ENCODE data around the gene FRMD4B.

The FRMD4B gene

GRCh38 chr3:69411346-69411745, 25.5 kb upstream of the FRMD4B start:
- no peaks in the 10 kb centered on the region for H3K27me3 Mint-ChIP-seq
- no peak overlapping the region for H3K4me3 Mint-ChIP-seq
- H3K9me3 Mint-ChIP-seq (ENCODE audit: low read depth) = no peaks in the 10 kb centered on the region
- peaks cover 4% of the 10 kb centered on the region for H3K4me1 Mint-ChIP-seq (ENCODE audit: low read depth)
- H3K27ac Mint-ChIP-seq = no peak overlapping the region
- H3K36me3 Mint-ChIP-seq = no peaks in the 10 kb centered on the region

GRCh38 chr3:69410301-69410700, 24.4 kb upstream of the FRMD4B start:
- H3K9me3 Mint-ChIP-seq (ENCODE audit: low read depth) = no peaks in the 10 kb centered on the region
- no peak overlapping the region for H3K27ac Mint-ChIP-seq
- no peak overlapping the region for H3K4me3 Mint-ChIP-seq
- no peaks in the 10 kb centered on the region for H3K27me3 Mint-ChIP-seq
- peaks cover 4% of the 10 kb centered on the region for H3K4me1 Mint-ChIP-seq (ENCODE audit: low read depth)
- H3K36me3 Mint-ChIP-seq = no peaks in the 10 kb centered on the region

GRCh38 chr3:69409831-69410230, 23.9 kb upstream of the FRMD4B start:
- H3K27ac Mint-ChIP-seq = no peak overlapping the region

GRCh38 chr3:69409011-69409410, 23.1 kb upstream of the FRMD4B start:
- Mint-ChIP-seq H3K9me3 (ENCODE audit: low read depth) (no peaks in the 10 kb centered on the region), H3K4me3 (no peak overlapping the region), H3K27me3 (no peaks in the 10 kb centered on the region), H3K4me1 (ENCODE audit: low read depth) (peaks cover 4% of the 10 kb centered on the region), H3K27ac (no peak overlapping the region), H3K36me3 (no peaks in the 10 kb centered on the region)

More at GRCh38 chr3:69409831-69410230, 23.9 kb upstream of the FRMD4B start:
- Mint-ChIP-seq H3K4me1 (ENCODE audit: low read depth) (peaks cover 4% of the 10 kb centered on the region), H3K36me3 (no peaks in the 10 kb centered on the region), H3K27me3 (no peaks in the 10 kb centered on the region), H3K9me3 (ENCODE audit: low read depth) (no peaks in the 10 kb centered on the region), H3K4me3 (no peak overlapping the region)

- Mint-ChIP-seq H3K4me3 (no peak overlapping the region), H3K9me3 (ENCODE audit: low read depth) (no peaks in the 10 kb centered on the region), H3K4me1 (ENCODE audit: low read depth) (peaks cover 4% of the 10 kb centered on the region), H3K27me3 (no peaks in the 10 kb centered on the region), H3K27ac (no peak overlapping the region), H3K36me3 (no peaks in the 10 kb centered on the region)
Measured at GRCh38 chr3:69408542-69408941, 22.7 kb upstream of the FRMD4B start.

GRCh38 chr3:69407908-69408307, 22.0 kb upstream of the FRMD4B start:
- Mint-ChIP-seq H3K36me3 (no peaks in the 10 kb centered on the region), H3K27me3 (no peaks in the 10 kb centered on the region), H3K27ac (no peak overlapping the region), H3K4me1 (ENCODE audit: low read depth) (peaks cover 4% of the 10 kb centered on the region), H3K9me3 (ENCODE audit: low read depth) (no peaks in the 10 kb centered on the region), H3K4me3 (no peak overlapping the region)

- Mint-ChIP-seq H3K4me1 (ENCODE audit: low read depth) (peaks cover 4% of the 10 kb centered on the region), H3K9me3 (ENCODE audit: low read depth) (no peaks in the 10 kb centered on the region), H3K27me3 (peaks cover 1% of the 10 kb centered on the region), H3K36me3 (no peaks in the 10 kb centered on the region), H3K27ac (no peak overlapping the region), H3K4me3 (no peak overlapping the region)
Measured at GRCh38 chr3:69406163-69406562, 20.3 kb upstream of the FRMD4B start.

GRCh38 chr3:69405067-69405466, 19.2 kb upstream of the FRMD4B start:
- Mint-ChIP-seq H3K4me3 (no peak overlapping the region), H3K27ac (no peak overlapping the region), H3K27me3 (peaks cover 1% of the 10 kb centered on the region), H3K4me1 (ENCODE audit: low read depth) (peaks cover under 1% of the 10 kb centered on the region), H3K36me3 (no peaks in the 10 kb centered on the region), H3K9me3 (ENCODE audit: low read depth) (no peaks in the 10 kb centered on the region)

- no peak overlapping the region for H3K27ac Mint-ChIP-seq
- H3K36me3 Mint-ChIP-seq = no peaks in the 10 kb centered on the region
- peaks cover 1% of the 10 kb centered on the region for H3K27me3 Mint-ChIP-seq
- no peaks in the 10 kb centered on the region for H3K4me1 Mint-ChIP-seq (ENCODE audit: low read depth)
- no peaks in the 10 kb centered on the region for H3K9me3 Mint-ChIP-seq (ENCODE audit: low read depth)
- no peak overlapping the region for H3K4me3 Mint-ChIP-seq
Measured at GRCh38 chr3:69403454-69403853, 17.6 kb upstream of the FRMD4B start.

- Mint-ChIP-seq H3K4me3 (no peak overlapping the region), H3K9me3 (ENCODE audit: low read depth) (peaks cover 4% of the 10 kb centered on the region), H3K36me3 (no peaks in the 10 kb centered on the region), H3K27me3 (peaks cover 1% of the 10 kb centered on the region), H3K27ac (no peak overlapping the region), H3K4me1 (ENCODE audit: low read depth) (no peaks in the 10 kb centered on the region)
Measured at GRCh38 chr3:69400683-69401082, 14.8 kb upstream of the FRMD4B start.

- Mint-ChIP-seq H3K9me3 (ENCODE audit: low read depth) (peaks cover 4% of the 10 kb centered on the region), H3K4me1 (ENCODE audit: low read depth) (no peaks in the 10 kb centered on the region), H3K27me3 (peaks cover 5% of the 10 kb centered on the region), H3K4me3 (no peak overlapping the region), H3K36me3 (no peaks in the 10 kb centered on the region), H3K27ac (no peak overlapping the region)
Measured at GRCh38 chr3:69392850-69393249, 7.0 kb upstream of the FRMD4B start.

- Mint-ChIP-seq H3K9me3 (ENCODE audit: low read depth) (peaks cover 4% of the 10 kb centered on the region), H3K4me1 (ENCODE audit: low read depth) (no peaks in the 10 kb centered on the region), H3K27ac (no peak overlapping the region), H3K27me3 (peaks cover 9% of the 10 kb centered on the region), H3K4me3 (no peak overlapping the region), H3K36me3 (no peaks in the 10 kb centered on the region)
Measured at GRCh38 chr3:69392415-69392814, 6.5 kb upstream of the FRMD4B start.

GRCh38 chr3:69391554-69391953, 5.7 kb upstream of the FRMD4B start:
- H3K27me3 Mint-ChIP-seq = peaks cover 16% of the 10 kb centered on the region
- H3K4me1 Mint-ChIP-seq (ENCODE audit: low read depth) = peaks cover 3% of the 10 kb centered on the region
- H3K27ac Mint-ChIP-seq = no peak overlapping the region
- H3K36me3 Mint-ChIP-seq = no peaks in the 10 kb centered on the region
- no peak overlapping the region for H3K4me3 Mint-ChIP-seq
- no peaks in the 10 kb centered on the region for H3K9me3 Mint-ChIP-seq (ENCODE audit: low read depth)

- no peaks in the 10 kb centered on the region for H3K36me3 Mint-ChIP-seq
- H3K4me3 Mint-ChIP-seq = no peak overlapping the region
- H3K27ac Mint-ChIP-seq = no peak overlapping the region
- H3K9me3 Mint-ChIP-seq (ENCODE audit: low read depth) = no peaks in the 10 kb centered on the region
- peaks cover 18% of the 10 kb centered on the region for H3K27me3 Mint-ChIP-seq
- H3K4me1 Mint-ChIP-seq (ENCODE audit: low read depth) = peaks cover 7% of the 10 kb centered on the region
Measured at GRCh38 chr3:69390771-69391170, 4.9 kb upstream of the FRMD4B start.

- H3K27me3 Mint-ChIP-seq = peaks cover 16% of the 10 kb centered on the region
- H3K27ac Mint-ChIP-seq = no peak overlapping the region
Measured at GRCh38 chr3:69389520-69390248, 3.8 kb upstream of the FRMD4B start.

GRCh38 chr3:69388241-69388640, 2.4 kb upstream of the FRMD4B start:
- no peak overlapping the region for H3K4me3 Mint-ChIP-seq
- H3K36me3 Mint-ChIP-seq = no peaks in the 10 kb centered on the region
- peaks cover 14% of the 10 kb centered on the region for H3K4me1 Mint-ChIP-seq (ENCODE audit: low read depth)
- peaks cover 19% of the 10 kb centered on the region for H3K27me3 Mint-ChIP-seq
- H3K9me3 Mint-ChIP-seq (ENCODE audit: low read depth) = no peaks in the 10 kb centered on the region
- H3K27ac Mint-ChIP-seq = no peak overlapping the region

More at GRCh38 chr3:69389520-69390248, 3.8 kb upstream of the FRMD4B start:
- H3K4me3 Mint-ChIP-seq = no peak overlapping the region
- H3K9me3 Mint-ChIP-seq (ENCODE audit: low read depth) = no peaks in the 10 kb centered on the region
- no peaks in the 10 kb centered on the region for H3K36me3 Mint-ChIP-seq
- peaks cover 13% of the 10 kb centered on the region for H3K4me1 Mint-ChIP-seq (ENCODE audit: low read depth)
